ENCODE measurements around the gene GATAD2A. TPM values are rescaled to one million over a fixed set of nuclear protein-coding genes. Genes with fewer than 3 reads are reported as not detected.

The GATAD2A gene
- total RNA-seq, 1 donor from 2014 or later: 91.0 TPM

DNA sequence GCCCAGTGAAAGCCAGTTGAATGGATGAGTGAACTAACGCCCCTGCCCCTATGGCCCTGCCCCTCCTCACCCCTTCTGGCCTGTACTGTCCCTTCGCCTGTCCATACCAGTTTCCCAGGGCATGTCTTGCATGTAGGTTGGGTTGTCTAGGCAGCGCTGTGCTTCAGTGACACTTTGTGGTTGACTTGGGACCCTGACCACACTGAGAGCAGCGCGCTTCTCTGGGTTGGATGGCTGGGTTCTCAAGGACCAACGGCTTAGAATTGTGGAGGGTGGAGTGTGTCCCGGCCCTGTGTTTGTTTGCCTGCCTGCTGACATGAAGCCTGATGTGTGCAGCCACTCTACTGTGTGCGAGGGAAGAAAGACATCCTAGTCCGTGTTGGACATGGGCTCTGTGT, 15.8 kb downstream of the GATAD2A start:
- Mint-ChIP-seq H3K9me3 (ENCODE audit: low read depth) (no peaks in the 10 kb centered on the region), H3K27ac (peak overlapping the region; percentile 59), H3K4me3 (ENCODE audit: low read depth) (no peak overlapping the region), H3K4me1 (ENCODE audit: low read depth) (peaks cover 3% of the 10 kb centered on the region), H3K27me3 (no peaks in the 10 kb centered on the region), H3K36me3 (ENCODE audit: insufficient read depth) (no peaks in the 10 kb centered on the region)
- no peak for DNase-seq (ENCODE audit: low spot score, unreplicated experiment)
- TF ChIP-seq, protein P1, sequence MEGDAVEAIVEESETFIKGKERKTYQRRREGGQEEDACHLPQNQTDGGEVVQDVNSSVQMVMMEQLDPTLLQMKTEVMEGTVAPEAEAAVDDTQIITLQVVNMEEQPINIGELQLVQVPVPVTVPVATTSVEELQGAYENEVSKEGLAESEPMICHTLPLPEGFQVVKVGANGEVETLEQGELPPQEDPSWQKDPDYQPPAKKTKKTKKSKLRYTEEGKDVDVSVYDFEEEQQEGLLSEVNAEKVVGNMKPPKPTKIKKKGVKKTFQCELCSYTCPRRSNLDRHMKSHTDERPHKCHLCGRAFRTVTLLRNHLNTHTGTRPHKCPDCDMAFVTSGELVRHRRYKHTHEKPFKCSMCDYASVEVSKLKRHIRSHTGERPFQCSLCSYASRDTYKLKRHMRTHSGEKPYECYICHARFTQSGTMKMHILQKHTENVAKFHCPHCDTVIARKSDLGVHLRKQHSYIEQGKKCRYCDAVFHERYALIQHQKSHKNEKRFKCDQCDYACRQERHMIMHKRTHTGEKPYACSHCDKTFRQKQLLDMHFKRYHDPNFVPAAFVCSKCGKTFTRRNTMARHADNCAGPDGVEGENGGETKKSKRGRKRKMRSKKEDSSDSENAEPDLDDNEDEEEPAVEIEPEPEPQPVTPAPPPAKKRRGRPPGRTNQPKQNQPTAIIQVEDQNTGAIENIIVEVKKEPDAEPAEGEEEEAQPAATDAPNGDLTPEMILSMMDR (IDR thresholded peaks at IDR 0.05; ENCODE audit: unreplicated experiment): no peak

DNA sequence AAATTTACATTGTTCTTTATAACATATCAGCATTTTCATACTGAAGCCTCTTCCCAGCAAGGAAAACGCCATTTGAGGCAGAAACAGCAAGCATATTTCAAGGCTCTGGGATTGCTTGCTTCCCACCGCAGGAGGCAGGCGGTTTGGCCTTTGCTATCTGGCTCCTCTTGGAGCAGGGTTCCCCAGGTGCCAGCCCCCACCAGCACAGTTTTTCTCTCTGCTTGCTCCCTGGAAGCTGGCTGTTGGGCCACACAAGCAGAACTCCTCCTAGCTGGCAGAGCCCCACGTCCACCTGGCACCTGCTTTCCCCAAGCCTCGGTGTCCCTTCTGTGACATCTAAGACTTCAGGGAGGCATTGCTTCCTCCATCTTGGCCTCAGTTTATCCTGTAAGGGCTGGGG, 16.7 kb downstream of the GATAD2A start:
- Mint-ChIP-seq H3K36me3 (ENCODE audit: insufficient read depth) (no peaks in the 10 kb centered on the region), H3K27ac (no peak overlapping the region)
- no peak for DNase-seq (ENCODE audit: low spot score, unreplicated experiment)

DNA sequence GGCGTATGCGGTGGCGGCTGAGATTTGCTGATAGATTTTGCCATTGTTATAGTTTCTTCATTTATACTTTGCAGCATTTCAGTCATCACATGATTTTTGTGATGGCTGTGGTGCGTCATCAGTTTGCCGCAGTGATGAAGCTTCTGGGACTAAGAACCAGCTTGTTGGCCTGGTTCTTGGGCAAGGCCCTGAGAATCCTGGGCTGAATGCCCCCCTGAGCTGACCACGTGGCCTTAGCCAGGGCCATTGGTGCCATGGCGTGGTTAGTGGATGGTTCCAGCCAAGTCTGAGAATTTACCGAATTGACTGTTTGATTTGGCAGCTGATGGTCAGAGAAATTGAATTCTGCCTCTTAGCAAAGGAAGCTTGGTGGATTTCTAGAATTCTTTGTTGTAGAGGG, 17.8 kb downstream of the GATAD2A start:
- H3K27ac Mint-ChIP-seq: no peak overlapping the region
- no peaks in the 10 kb centered on the region for H3K36me3 Mint-ChIP-seq (ENCODE audit: insufficient read depth)
- H3K9me3 Mint-ChIP-seq (ENCODE audit: low read depth): no peaks in the 10 kb centered on the region
- DNase-seq (ENCODE audit: low spot score, unreplicated experiment): no peak
- no peak overlapping the region for H3K4me3 Mint-ChIP-seq (ENCODE audit: low read depth)
- no peaks in the 10 kb centered on the region for H3K27me3 Mint-ChIP-seq
- TF ChIP-seq, protein P1 (IDR thresholded peaks at IDR 0.05; ENCODE audit: unreplicated experiment): no peak
- H3K4me1 Mint-ChIP-seq (ENCODE audit: low read depth): peaks cover 4% of the 10 kb centered on the region

More for the DNA sequence above, 16.7 kb downstream of the GATAD2A start:
- no peak overlapping the region for H3K4me3 Mint-ChIP-seq (ENCODE audit: low read depth)
- H3K9me3 Mint-ChIP-seq (ENCODE audit: low read depth): no peaks in the 10 kb centered on the region
- H3K27me3 Mint-ChIP-seq: no peaks in the 10 kb centered on the region
- TF ChIP-seq, protein P1 (IDR thresholded peaks at IDR 0.05; ENCODE audit: unreplicated experiment): no peak
- H3K4me1 Mint-ChIP-seq (ENCODE audit: low read depth): peaks cover 5% of the 10 kb centered on the region

DNA sequence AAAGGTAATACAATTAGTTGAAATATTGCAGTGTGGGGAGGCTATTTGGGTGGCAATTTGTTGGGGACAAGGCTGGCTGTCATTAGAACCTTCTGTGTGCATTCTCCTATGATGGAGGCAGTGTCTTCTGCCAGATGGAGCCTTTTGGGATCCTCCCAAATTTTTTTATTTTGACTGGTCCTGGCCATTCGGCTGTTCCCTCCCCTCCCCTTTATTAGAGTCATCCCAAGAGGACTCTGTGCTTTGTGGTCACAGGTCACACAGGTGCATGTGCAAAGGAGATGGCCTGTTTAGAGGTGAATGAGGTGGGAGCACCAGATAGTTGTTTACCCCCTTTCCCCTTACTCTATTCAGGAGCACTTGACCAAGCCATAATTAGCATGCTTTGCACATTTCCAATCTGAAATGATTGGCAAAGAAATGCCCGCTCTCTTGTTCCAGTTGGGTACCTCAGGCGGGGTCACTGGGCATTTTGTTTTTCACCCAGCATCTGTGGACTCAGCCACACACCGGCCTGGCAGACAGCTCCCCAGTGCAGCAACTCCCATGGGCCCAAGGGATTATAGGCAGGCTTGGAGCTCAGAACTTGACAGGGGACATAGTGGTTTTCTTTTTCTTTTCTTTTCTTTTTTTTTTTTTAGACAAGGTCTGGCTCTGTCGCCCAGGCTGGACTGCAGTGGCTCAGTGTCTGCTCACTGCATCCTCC, 19.8 kb downstream of the GATAD2A start:
- no peaks in the 10 kb centered on the region for H3K9me3 Mint-ChIP-seq (ENCODE audit: low read depth)
- no peak overlapping the region for H3K4me3 Mint-ChIP-seq (ENCODE audit: low read depth)
- DNase-seq (ENCODE audit: low spot score, unreplicated experiment): no peak
- TF ChIP-seq, protein P1 (IDR thresholded peaks at IDR 0.05; ENCODE audit: unreplicated experiment): no peak
- H3K27me3 Mint-ChIP-seq: no peaks in the 10 kb centered on the region
- H3K36me3 Mint-ChIP-seq (ENCODE audit: insufficient read depth): no peaks in the 10 kb centered on the region
- H3K27ac Mint-ChIP-seq: no peak overlapping the region
- H3K4me1 Mint-ChIP-seq (ENCODE audit: low read depth): peaks cover 1% of the 10 kb centered on the region

DNA sequence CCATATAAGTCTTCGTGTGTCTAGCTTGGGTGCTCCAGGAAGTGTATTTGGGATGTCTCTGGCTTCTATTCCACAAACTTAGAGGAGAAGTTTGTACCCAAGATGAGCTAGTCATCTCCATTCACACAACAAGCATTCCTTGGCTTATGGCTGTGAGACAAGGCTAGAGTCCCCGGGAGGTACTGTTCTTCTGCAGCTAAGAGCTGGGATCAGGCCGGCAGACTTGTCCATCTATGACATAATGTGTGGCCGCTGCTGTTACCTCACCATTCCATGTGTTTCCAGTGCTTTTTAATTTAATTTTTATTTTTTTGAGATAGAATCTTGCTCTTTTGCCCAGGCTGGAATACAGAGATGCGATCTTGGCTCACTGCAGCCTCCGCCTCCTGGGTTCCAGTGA, 20.7 kb downstream of the GATAD2A start:
- no peak overlapping the region for H3K27ac Mint-ChIP-seq

More for the DNA sequence above, 20.7 kb downstream of the GATAD2A start:
- DNase-seq (ENCODE audit: low spot score, unreplicated experiment): no peak
- Mint-ChIP-seq H3K27me3 (no peaks in the 10 kb centered on the region), H3K9me3 (ENCODE audit: low read depth) (no peaks in the 10 kb centered on the region), H3K36me3 (ENCODE audit: insufficient read depth) (no peaks in the 10 kb centered on the region), H3K4me3 (ENCODE audit: low read depth) (no peak overlapping the region), H3K4me1 (ENCODE audit: low read depth) (peaks cover 1% of the 10 kb centered on the region)
- TF ChIP-seq, protein P1 (IDR thresholded peaks at IDR 0.05; ENCODE audit: unreplicated experiment): no peak

Measured in progenitor cell of endocrine pancreas (in vitro differentiated cells).